Upper lobe of left lung (tissue), 4 donors: ENCODE data around the gene KRIT1.

Experiments
- EP300 ChIP-seq, 4 donors: sonication (generic); formaldehyde crosslinking; IDR thresholded peaks; one replicate each; pipeline ENCODE4 v1.5.1; 2017; ENCODE audit warnings: antibody characterized with exemption in 4 of 4, control low read depth in 2 of 4
- POLR2A ChIP-seq, 4 donors: fragments of 450-650 bp; IDR thresholded peaks; one replicate each; pipeline ENCODE4 v1.5.1; 2016 to 2017; ENCODE audit warnings: antibody characterized with exemption in 4 of 4, mild to moderate bottlenecking in 2 of 4
- TF ChIP-seq, protein P1 (sequence below), 6 experiments: fragments of 450-650 bp in 4 of 6; fragments of 200-600 bp in 2 of 6; sonication (generic) in 2 of 6; IDR thresholded peaks; one replicate each; pipeline ENCODE4 v1.5.1; 2016 to 2019; ENCODE audit warnings: antibody characterized with exemption in 6 of 6

DNA sequence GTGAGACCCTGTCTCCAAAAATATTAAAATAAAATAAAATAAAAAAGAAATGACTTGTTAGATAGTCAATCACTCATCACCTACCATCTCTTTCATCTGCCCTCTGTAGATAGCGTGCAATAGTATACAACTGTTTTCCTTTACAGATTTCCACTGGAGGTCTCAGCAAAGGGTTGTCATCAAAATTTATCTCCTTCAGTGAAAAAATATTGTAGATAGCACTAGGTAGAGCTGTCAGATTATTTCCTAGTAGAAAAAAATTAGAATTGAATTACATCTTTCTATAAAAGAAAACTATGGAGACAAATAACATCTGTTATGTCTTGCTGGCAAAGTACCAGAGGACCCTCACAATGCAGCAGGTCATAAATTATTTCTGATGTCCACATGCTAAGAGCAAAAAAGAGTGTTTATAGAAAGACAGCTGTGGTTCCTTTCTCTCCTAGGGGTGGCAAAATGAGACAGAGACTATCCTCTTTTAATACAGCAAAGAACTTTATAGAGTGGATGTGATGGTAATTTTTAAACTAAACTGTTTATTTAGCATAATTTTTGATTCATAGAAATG, 95.2 kb downstream of the KRIT1 start:
- TF ChIP-seq EP300 (IDR thresholded peaks at IDR 0.05) (no peak), POLR2A (IDR thresholded peaks at IDR 0.05) (no peak)
- TF ChIP-seq, protein P1, sequence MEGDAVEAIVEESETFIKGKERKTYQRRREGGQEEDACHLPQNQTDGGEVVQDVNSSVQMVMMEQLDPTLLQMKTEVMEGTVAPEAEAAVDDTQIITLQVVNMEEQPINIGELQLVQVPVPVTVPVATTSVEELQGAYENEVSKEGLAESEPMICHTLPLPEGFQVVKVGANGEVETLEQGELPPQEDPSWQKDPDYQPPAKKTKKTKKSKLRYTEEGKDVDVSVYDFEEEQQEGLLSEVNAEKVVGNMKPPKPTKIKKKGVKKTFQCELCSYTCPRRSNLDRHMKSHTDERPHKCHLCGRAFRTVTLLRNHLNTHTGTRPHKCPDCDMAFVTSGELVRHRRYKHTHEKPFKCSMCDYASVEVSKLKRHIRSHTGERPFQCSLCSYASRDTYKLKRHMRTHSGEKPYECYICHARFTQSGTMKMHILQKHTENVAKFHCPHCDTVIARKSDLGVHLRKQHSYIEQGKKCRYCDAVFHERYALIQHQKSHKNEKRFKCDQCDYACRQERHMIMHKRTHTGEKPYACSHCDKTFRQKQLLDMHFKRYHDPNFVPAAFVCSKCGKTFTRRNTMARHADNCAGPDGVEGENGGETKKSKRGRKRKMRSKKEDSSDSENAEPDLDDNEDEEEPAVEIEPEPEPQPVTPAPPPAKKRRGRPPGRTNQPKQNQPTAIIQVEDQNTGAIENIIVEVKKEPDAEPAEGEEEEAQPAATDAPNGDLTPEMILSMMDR (IDR thresholded peaks at IDR 0.05) = no peak
